Stimulated activated CD4-positive, alpha-beta T cell treated with anti-CD3 and anti-CD28 coated beads, Interleukin-2, amount 100 ng/mL, for 4 hours (primary cell): ENCODE measurements around the gene KCNC3.

Experiments used
- DNase-seq: peaks from one replicate; pipeline ENCODE4 v3.0.0-alpha.2; 2020; ENCODE audit warnings: low read depth

Gene KCNC3

GRCh38 chr19:50311723-50312635 lies 17.2 kb downstream of the KCNC3 start:
- DNase-seq: no peak

GRCh38 chr19:50310759-50311465 lies 18.3 kb downstream of the KCNC3 start:
- no peak for DNase-seq

- no peak for DNase-seq
These were observed 19.6 kb downstream of the KCNC3 start for GRCh38 chr19:50309396-50310125.

- no peak for DNase-seq
These were observed 20.2 kb downstream of the KCNC3 start for GRCh38 chr19:50308991-50309390.

GRCh38 chr19:50303558-50303957 lies 25.6 kb downstream of the KCNC3 start:
- DNase-seq: no peak

- DNase-seq: no peak
These were observed 27.6 kb downstream of the KCNC3 start for GRCh38 chr19:50301607-50301971.

- no peak for DNase-seq
These were observed 28.2 kb downstream of the KCNC3 start for GRCh38 chr19:50300814-50301606.

GRCh38 chr19:50300051-50300450 lies 29.1 kb downstream of the KCNC3 start:
- DNase-seq: no peak

- no peak for DNase-seq
These were observed 35.7 kb downstream of the KCNC3 start for GRCh38 chr19:50293263-50294004.

- no peak for DNase-seq
These were observed 36.9 kb downstream of the KCNC3 start for GRCh38 chr19:50292216-50292827.

- DNase-seq: no peak
These were observed 38.4 kb downstream of the KCNC3 start for GRCh38 chr19:50290775-50291174.

- no peak for DNase-seq
These were observed 39.2 kb downstream of the KCNC3 start for GRCh38 chr19:50290011-50290410.

- no peak for DNase-seq
These were observed 40.2 kb downstream of the KCNC3 start for GRCh38 chr19:50288954-50289353.

- DNase-seq: no peak
These were observed 41.8 kb downstream of the KCNC3 start for GRCh38 chr19:50287331-50287730.

GRCh38 chr19:50286443-50286842 lies 42.7 kb downstream of the KCNC3 start:
- DNase-seq: no peak

GRCh38 chr19:50285833-50286232 lies 43.3 kb downstream of the KCNC3 start:
- DNase-seq: no peak

GRCh38 chr19:50281491-50281890 lies 47.7 kb downstream of the KCNC3 start:
- DNase-seq: no peak

GRCh38 chr19:50280983-50281382 lies 48.2 kb downstream of the KCNC3 start:
- no peak for DNase-seq

GRCh38 chr19:50280074-50280473 lies 49.1 kb downstream of the KCNC3 start:
- no peak for DNase-seq

- no peak for DNase-seq
These were observed 51.1 kb downstream of the KCNC3 start for GRCh38 chr19:50277966-50278580.
